GM23338 (cell line): Measurements from ENCODE around the gene HCK. TPM values are rescaled to one million over a fixed set of nuclear protein-coding genes. Genes with fewer than 3 reads are reported as not detected.

Source experiments
- ATAC-seq: fragments of 200-7000 bp; cut with Tn5 transposase; 3 replicates; pipeline ENCODE4 v1.9.1; 2020
- DNase-seq: peaks from one replicate; pipeline ENCODE4 v3.0.0-alpha.2; 2015; ENCODE audit warnings: low spot score
- H2AFZ ChIP-seq: fragments of 200-600 bp; sonication (generic); 2 replicates; pipeline ENCODE4 v1.8.0; 2016; ENCODE audit warnings: antibody characterized with exemption, mild to moderate bottlenecking, moderate library complexity
- H3F3A ChIP-seq: fragments of 200-600 bp; sonication (generic); replicated peaks from 2 replicates; pipeline ENCODE4 v1.8.0; 2017; ENCODE audit warnings: antibody characterized with exemption, mixed run types, low read depth
- H3K27ac ChIP-seq: fragments of 200-600 bp; sonication (generic); 2 replicates; pipeline ENCODE4 v1.6.1; 2016; ENCODE audit warnings: low read depth
- H3K27me3 ChIP-seq: fragments of 200-600 bp; sonication (generic); 2 replicates; pipeline ENCODE4 v1.8.0; 2016; ENCODE audit warnings: mild to moderate bottlenecking, mixed run types, moderate library complexity; ENCODE audit not compliant: insufficient read depth
- H3K36me3 ChIP-seq: fragments of 200-600 bp; sonication (generic); 2 replicates; pipeline ENCODE4 v1.8.0; 2016; ENCODE audit warnings: mild to moderate bottlenecking; ENCODE audit not compliant: insufficient read depth
- H3K4me1 ChIP-seq: fragments of 200-600 bp; sonication (generic); 2 replicates; pipeline ENCODE4 v1.8.0; 2016; ENCODE audit warnings: mild to moderate bottlenecking, moderate library complexity; ENCODE audit not compliant: insufficient read depth
- H3K4me2 ChIP-seq: fragments of 200-600 bp; sonication (generic); 2 replicates; pipeline ENCODE4 v1.7.1; 2017; ENCODE audit warnings: mixed run types
- H3K4me3 ChIP-seq: fragments of 200-600 bp; sonication (generic); 2 replicates; pipeline ENCODE4 v1.6.1; 2016; ENCODE audit warnings: mixed run types
- H3K79me2 ChIP-seq: fragments of 200-600 bp; sonication (generic); replicated peaks from 2 replicates; pipeline ENCODE4 v1.8.0; 2017; ENCODE audit warnings: mild to moderate bottlenecking; ENCODE audit not compliant: insufficient read depth
- H3K9me2 ChIP-seq: fragments of 200-600 bp; sonication (generic); 2 replicates; pipeline ENCODE4 v1.8.0; 2017; ENCODE audit not compliant: insufficient read depth
- H4K20me1 ChIP-seq: fragments of 200-600 bp; sonication (generic); replicated peaks from 2 replicates; pipeline ENCODE4 v1.8.0; 2017; ENCODE audit warnings: mild to moderate bottlenecking; ENCODE audit not compliant: insufficient read depth
- H3K27ac Mint-ChIP-seq: 2 replicates; pipeline ENCODE4 v1.8.0; 2020; ENCODE audit warnings: inconsistent platforms, mild to moderate bottlenecking, moderate library complexity, mixed read lengths
- H3K27me3 Mint-ChIP-seq: 3 replicates; pipeline ENCODE4 v1.8.0; 2022; ENCODE audit warnings: low read depth, mild to moderate bottlenecking, moderate library complexity, mixed read lengths, inconsistent platforms; ENCODE audit not compliant: insufficient read depth, poor library complexity
- H3K36me3 Mint-ChIP-seq: 3 replicates; pipeline ENCODE4 v1.8.0; 2021; ENCODE audit warnings: low read depth, mild to moderate bottlenecking, inconsistent platforms, moderate library complexity, mixed read lengths
- H3K4me1 Mint-ChIP-seq: 3 replicates; pipeline ENCODE4 v1.8.0; 2020; ENCODE audit warnings: mild to moderate bottlenecking, inconsistent platforms, mixed read lengths
- H3K4me3 Mint-ChIP-seq: 3 replicates; pipeline ENCODE4 v1.8.0; 2021; ENCODE audit warnings: moderate library complexity, mild to moderate bottlenecking, inconsistent platforms, mixed read lengths
- H3K9me3 Mint-ChIP-seq: 3 replicates; pipeline ENCODE4 v1.8.0; 2020; ENCODE audit warnings: moderate library complexity, mild to moderate bottlenecking, inconsistent platforms, mixed read lengths
- CREB1 ChIP-seq: fragments of 250-450 bp; sonication (Bioruptor Pico); IDR thresholded peaks from 2 replicates; pipeline ENCODE4 v1.5.0; 2020; ENCODE audit warnings: low read depth, mild to moderate bottlenecking, moderate library complexity
- CTCF ChIP-seq, 2 experiments: fragments of 200-600 bp in 1 of 2; sonication (generic) in 1 of 2; conservative IDR thresholded peaks; 2 replicates each; pipeline versions ENCODE4 v1.5.1 to v1.6.1; 2016 to 2017; ENCODE audit warnings: antibody characterized with exemption in 2 of 2, low read depth in 2 of 2, mild to moderate bottlenecking in 2 of 2, moderate library complexity in 1 of 2
- EZH2 ChIP-seq: fragments of 200-600 bp; sonication (generic); IDR thresholded peaks from one replicate; pipeline ENCODE4 v1.8.0; 2017; ENCODE audit warnings: antibody characterized with exemption, mild to moderate bottlenecking, low read depth; ENCODE audit not compliant: unreplicated experiment
- EZH2phosphoT487 ChIP-seq: fragments of 200-600 bp; sonication (generic); IDR thresholded peaks from one replicate; pipeline ENCODE4 v1.8.1; 2018; ENCODE audit warnings: antibody characterized with exemption; ENCODE audit not compliant: unreplicated experiment
- JUNB ChIP-seq: IDR thresholded peaks from one replicate; pipeline ENCODE4 v1.6.1; 2016; ENCODE audit warnings: antibody characterized with exemption; ENCODE audit not compliant: unreplicated experiment
- NANOG ChIP-seq: IDR thresholded peaks from 2 replicates; pipeline ENCODE4 v1.6.1; 2016; ENCODE audit warnings: antibody characterized with exemption, borderline replicate concordance
- POLR2AphosphoS5 ChIP-seq: IDR thresholded peaks from 2 replicates; pipeline ENCODE4 v1.6.1; 2016; ENCODE audit warnings: antibody characterized with exemption, low read depth
- REST ChIP-seq: IDR thresholded peaks from one replicate; pipeline ENCODE4 v1.6.1; 2018; ENCODE audit warnings: antibody characterized with exemption; ENCODE audit not compliant: unreplicated experiment
- STAT1 ChIP-seq: IDR thresholded peaks from one replicate; pipeline ENCODE4 v1.6.1; 2016; ENCODE audit warnings: antibody characterized with exemption; ENCODE audit not compliant: unreplicated experiment
- ZNF114 ChIP-seq: fragments of 250-450 bp; sonication (Bioruptor Pico); IDR thresholded peaks from 2 replicates; pipeline ENCODE4 v1.5.0; 2020; ENCODE audit warnings: mild to moderate bottlenecking, moderate library complexity
- ZNF331 ChIP-seq: fragments of 250-450 bp; sonication (Bioruptor Pico); IDR thresholded peaks from 2 replicates; pipeline ENCODE4 v1.5.0; 2020; ENCODE audit warnings: low read depth, mild to moderate bottlenecking, moderate library complexity
- ZNF462 ChIP-seq: fragments of 250-450 bp; sonication (Bioruptor Pico); IDR thresholded peaks from 2 replicates; pipeline ENCODE4 v1.5.0; 2020; ENCODE audit warnings: mild to moderate bottlenecking, moderate library complexity
- polyA plus RNA-seq: library from polyadenylated mRNA; unstranded; fragments of >200 nt; fragmentation: Nextera tagmentation; extraction: Ambion mirVana; gene quantifications from 2 replicates; pipeline ENCODE4 v1.2.1, GENCODE V29; 2016
- total RNA-seq: library from RNA; depleted of rRNA; stranded (reverse); fragments of >200 nt; shearing (Covaris generic); gene quantifications from 2 replicates; pipeline ENCODE4 v1.2.3, GENCODE V29; 2014
- TF ChIP-seq, protein P1 (sequence below): IDR thresholded peaks from 2 replicates; pipeline ENCODE4 v1.6.1; 2016; ENCODE audit warnings: antibody characterized with exemption

Gene HCK
- total and polyA plus RNA-seq, 2 experiments from 2014 or later = 0.97 TPM; not detected in 1

DNA sequence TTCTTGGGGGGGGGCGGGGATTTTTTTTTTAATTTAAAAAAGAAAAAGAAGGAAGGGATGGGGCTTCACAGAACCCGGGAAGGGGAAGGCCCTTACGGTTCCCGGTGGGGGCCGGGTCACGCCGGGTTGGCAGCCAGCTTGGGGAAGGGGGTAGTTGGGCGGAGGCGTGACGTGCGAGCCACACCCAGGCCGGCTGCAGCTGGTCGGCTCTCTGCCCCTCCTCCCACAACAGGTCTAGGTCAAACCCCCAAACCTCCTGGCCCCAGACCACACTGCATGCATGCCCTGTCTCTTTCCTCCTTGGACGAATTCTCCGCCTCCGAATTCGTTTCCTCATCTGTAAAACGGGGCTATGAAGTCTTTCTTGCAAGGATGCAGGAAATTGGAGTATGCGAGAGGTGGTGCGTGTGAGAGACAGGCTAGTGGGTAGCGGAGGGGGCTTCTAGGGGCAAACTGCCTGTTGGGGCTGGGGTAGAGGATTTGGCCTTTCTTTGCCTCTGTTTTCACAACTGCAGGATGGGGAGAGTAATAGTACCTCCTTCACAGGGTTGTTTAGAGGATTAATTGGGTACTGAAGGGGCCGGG lies 828 bp downstream of the HCK start:
- H2AFZ ChIP-seq = peak overlapping the region; percentile 99
- 0 out of 2 replicates have a peak, but pooled peaks cover 10% of the 10 kb centered on the region for H3F3A ChIP-seq
- ATAC-seq = peak; percentile 79
- no peaks in the 10 kb centered on the region for H3K9me2 ChIP-seq
- H3K4me1 ChIP-seq = peaks cover 18% of the 10 kb centered on the region
- peaks cover 3% of the 10 kb centered on the region; the same call in 1 of the 2 replicates for H4K20me1 ChIP-seq
- no peak overlapping the region for H3K27ac Mint-ChIP-seq
- H3K79me2 ChIP-seq = no peaks in the 10 kb centered on the region
- H3K36me3 Mint-ChIP-seq = no peaks in the 10 kb centered on the region
- H3K4me3 Mint-ChIP-seq = peak overlapping the region; percentile 84
- H3K4me1 Mint-ChIP-seq = peaks cover 17% of the 10 kb centered on the region; the same call in 2 of the 3 replicates
- no peaks in the 10 kb centered on the region for H3K36me3 ChIP-seq
- H3K4me2 ChIP-seq = peak overlapping the region; percentile 98
- H3K27ac ChIP-seq = no peak overlapping the region
- DNase-seq = peak; percentile 88
- peak overlapping the region; percentile 83 for H3K4me3 ChIP-seq
- H3K27me3 ChIP-seq = peaks cover 58% of the 10 kb centered on the region
- peaks cover 18% of the 10 kb centered on the region; the same call in 2 of the 3 replicates for H3K9me3 Mint-ChIP-seq
- TF ChIP-seq JUNB (no peak), CTCF (conservative IDR thresholded peaks at IDR 0.05; ENCODE audit: low read depth in 2 of 2) (no peak), STAT1 (no peak), CREB1 (CRISPR knock-in tag) (peak; percentile 78), NANOG (no peak), EZH2phosphoT487 (no peak), ZNF462 (CRISPR knock-in tag) (no peak), ZNF331 (CRISPR knock-in tag) (no peak), ZNF114 (no peak), POLR2AphosphoS5 (no peak), EZH2 (peak; percentile 2), REST (no peak)
- TF ChIP-seq, protein P1, sequence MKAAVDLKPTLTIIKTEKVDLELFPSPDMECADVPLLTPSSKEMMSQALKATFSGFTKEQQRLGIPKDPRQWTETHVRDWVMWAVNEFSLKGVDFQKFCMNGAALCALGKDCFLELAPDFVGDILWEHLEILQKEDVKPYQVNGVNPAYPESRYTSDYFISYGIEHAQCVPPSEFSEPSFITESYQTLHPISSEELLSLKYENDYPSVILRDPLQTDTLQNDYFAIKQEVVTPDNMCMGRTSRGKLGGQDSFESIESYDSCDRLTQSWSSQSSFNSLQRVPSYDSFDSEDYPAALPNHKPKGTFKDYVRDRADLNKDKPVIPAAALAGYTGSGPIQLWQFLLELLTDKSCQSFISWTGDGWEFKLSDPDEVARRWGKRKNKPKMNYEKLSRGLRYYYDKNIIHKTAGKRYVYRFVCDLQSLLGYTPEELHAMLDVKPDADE = no peak
- peaks cover 39% of the 10 kb centered on the region for H3K27me3 Mint-ChIP-seq
